Measurements from ENCODE around the gene CTU2. TPM values are rescaled to one million over a fixed set of nuclear protein-coding genes. Genes with fewer than 3 reads are reported as not detected.

Gene CTU2
- total RNA-seq, 2 donors from 2014 or later: 15.0 to 19.1 TPM

GRCh38 chr16:88691924-88692560 is 14.3 kb upstream of the CTU2 start:
- no peak overlapping the region for H3K27ac ChIP-seq
- H3K36me3 ChIP-seq: no peaks in the 10 kb centered on the region
- intact Hi-C loops (cut with DNase I): no loop called here
- H3K4me1 ChIP-seq (replicated peaks): no peaks in the 10 kb centered on the region
- H3K4me3 ChIP-seq: no peak overlapping the region
- no peak for TF ChIP-seq POLR2AphosphoS5 (IDR thresholded peaks at IDR 0.05)
- no peak for TF ChIP-seq POLR2A (IDR thresholded peaks at IDR 0.05)
- TF ChIP-seq CTCF (IDR thresholded peaks at IDR 0.05): no peak
- no peaks in the 10 kb centered on the region for H3K9me3 ChIP-seq
- 66% methylated on average over 23 of the region's 26 CpGs for WGBS
- peaks cover 3% of the 10 kb centered on the region for H3K27me3 ChIP-seq (replicated peaks; ENCODE audit: insufficient read depth)
- no peak for DNase-seq (ENCODE audit: low spot score)

GRCh38 chr16:88692861-88693260 is 13.4 kb upstream of the CTU2 start:
- Histone ChIP-seq H3K36me3 (no peaks in the 10 kb centered on the region), H3K4me1 (replicated peaks) (no peaks in the 10 kb centered on the region), H3K27ac (no peak overlapping the region), H3K27me3 (replicated peaks; ENCODE audit: insufficient read depth) (peaks cover 3% of the 10 kb centered on the region), H3K9me3 (no peaks in the 10 kb centered on the region), H3K4me3 (no peak overlapping the region)
- DNase-seq (ENCODE audit: low spot score): no peak
- 75% methylated on average over 10 of the region's 10 CpGs for WGBS
- intact Hi-C loops (cut with DNase I): no loop called here
- no peak for TF ChIP-seq POLR2AphosphoS5 (IDR thresholded peaks at IDR 0.05)
- TF ChIP-seq CTCF (IDR thresholded peaks at IDR 0.05): no peak
- TF ChIP-seq POLR2A (IDR thresholded peaks at IDR 0.05): no peak

- H3K27me3 ChIP-seq (replicated peaks; ENCODE audit: insufficient read depth): peaks cover 3% of the 10 kb centered on the region
- H3K27ac ChIP-seq: no peak overlapping the region
- 90% methylated on average over 39 of the region's 39 CpGs for WGBS
- H3K4me1 ChIP-seq (replicated peaks): no peaks in the 10 kb centered on the region
- no peak for TF ChIP-seq POLR2A (IDR thresholded peaks at IDR 0.05)
- no peak for TF ChIP-seq POLR2AphosphoS5 (IDR thresholded peaks at IDR 0.05)
- no peak for TF ChIP-seq CTCF (IDR thresholded peaks at IDR 0.05)
- no peak overlapping the region for H3K4me3 ChIP-seq
- no peaks in the 10 kb centered on the region for H3K36me3 ChIP-seq
- DNase-seq (ENCODE audit: low spot score): no peak
- no peaks in the 10 kb centered on the region for H3K9me3 ChIP-seq
- intact Hi-C loops (cut with DNase I): no loop called here
These were observed 12.7 kb upstream of the CTU2 start for GRCh38 chr16:88693420-88694177.

GRCh38 chr16:88694221-88695087 is 11.8 kb upstream of the CTU2 start:
- H3K4me3 ChIP-seq: no peak overlapping the region
- H3K27ac ChIP-seq: no peak overlapping the region
- WGBS: 89% methylated on average over 33 of the region's 37 CpGs
- no peaks in the 10 kb centered on the region for H3K9me3 ChIP-seq
- no peak for DNase-seq (ENCODE audit: low spot score)
- no peaks in the 10 kb centered on the region for H3K27me3 ChIP-seq (replicated peaks; ENCODE audit: insufficient read depth)
- no peaks in the 10 kb centered on the region for H3K4me1 ChIP-seq (replicated peaks)
- no peak for TF ChIP-seq CTCF (IDR thresholded peaks at IDR 0.05)
- no peak for TF ChIP-seq POLR2A (IDR thresholded peaks at IDR 0.05)
- H3K36me3 ChIP-seq: no peaks in the 10 kb centered on the region
- intact Hi-C loops (cut with DNase I): no loop called here
